ENCODE data around the gene VILL.

VILL gene

DNA sequence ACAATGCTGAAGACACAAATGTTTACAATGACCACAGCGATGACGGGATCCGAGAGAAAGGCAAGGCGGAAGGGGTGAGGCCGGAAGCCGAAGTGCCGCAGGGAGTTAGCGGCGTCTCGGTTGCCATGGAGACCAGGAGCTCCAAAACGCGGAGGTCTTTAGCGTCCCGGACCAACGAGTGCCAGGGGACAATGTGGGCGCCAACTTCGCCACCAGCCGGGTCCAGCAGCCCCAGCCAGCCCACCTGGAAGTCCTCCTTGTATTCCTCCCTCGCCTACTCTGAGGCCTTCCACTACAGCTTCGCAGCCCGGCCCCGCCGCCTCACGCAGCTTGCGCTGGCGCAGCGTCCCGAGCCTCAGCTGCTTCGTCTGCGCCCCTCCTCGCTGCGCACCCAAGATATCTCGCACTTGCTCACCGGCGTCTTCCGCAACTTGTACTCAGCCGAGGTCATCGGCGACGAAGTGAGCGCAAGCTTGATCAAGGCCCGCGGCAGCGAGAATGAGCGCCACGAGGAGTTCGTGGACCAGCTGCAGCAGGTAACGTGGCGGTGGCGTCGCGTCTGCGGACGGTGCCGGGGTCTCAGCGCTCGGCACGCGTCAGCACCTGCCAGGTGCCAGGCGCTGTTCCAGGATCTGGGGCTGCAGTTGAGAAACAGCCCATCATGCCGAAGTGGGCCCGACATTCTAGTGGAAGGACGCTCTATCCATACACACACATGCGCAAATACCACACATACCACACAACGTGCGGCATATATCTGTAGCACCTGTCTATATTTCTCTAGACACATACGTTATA, 48.7 kb downstream of the VILL start, which contains the start of gene DLEC1:
DLEC1 (plus strand) TSS at position 108 of the 798 bp plus-strand sequence; CDS start at position 126, 18 bp downstream.
- peak within 1 kb of the TSS; percentile 55 for H3K9ac ChIP-seq (ENCODE audit: low read length)
- no peaks in the 10 kb centered on the region for H3K79me2 ChIP-seq (ENCODE audit: low read length)
- no peaks in the 10 kb centered on the region for H3K36me3 ChIP-seq (replicated peaks; ENCODE audit: insufficient read depth, low read length)
- H3K9me2 ChIP-seq (replicated peaks; ENCODE audit: insufficient read depth, low read length): no peaks in the 10 kb centered on the region
- no peak for TF ChIP-seq EZH2phosphoT487 (IDR thresholded peaks at IDR 0.05; ENCODE audit: low read length)
- no peak for TF ChIP-seq EZH2 (optimal IDR thresholded peaks at IDR 0.05; ENCODE audit: low read depth, low read length)
- no peak for TF ChIP-seq CTCF (IDR thresholded peaks at IDR 0.05; ENCODE audit: low read length)
- DNase-seq: peak; percentile 84
- no peak within 1 kb of the TSS; the same call in 1 of the 2 replicates for H3K27ac ChIP-seq (ENCODE audit: low read length)
- peak within 1 kb of the TSS; percentile 69 for H3K4me3 ChIP-seq (ENCODE audit: low read length)
- H3K9me3 ChIP-seq (replicated peaks; ENCODE audit: insufficient read depth, low read length): no peaks in the 10 kb centered on the region
- no peaks in the 10 kb centered on the region for H4K20me1 ChIP-seq (ENCODE audit: insufficient read depth, low read length)
- H3K4me2 ChIP-seq (ENCODE audit: low read depth, low read length): peak within 1 kb of the TSS; percentile 98
- peak within 1 kb of the TSS; percentile 89 for H2AFZ ChIP-seq (ENCODE audit: low read length)
- H3F3A ChIP-seq (ENCODE audit: insufficient read depth, low read length): no peaks in the 10 kb centered on the region
- H3K4me1 ChIP-seq (ENCODE audit: low read length): peaks cover 11% of the 10 kb centered on the region
- no peaks in the 10 kb centered on the region for H3K27me3 ChIP-seq (replicated peaks; ENCODE audit: insufficient read depth, low read length)

DNA sequence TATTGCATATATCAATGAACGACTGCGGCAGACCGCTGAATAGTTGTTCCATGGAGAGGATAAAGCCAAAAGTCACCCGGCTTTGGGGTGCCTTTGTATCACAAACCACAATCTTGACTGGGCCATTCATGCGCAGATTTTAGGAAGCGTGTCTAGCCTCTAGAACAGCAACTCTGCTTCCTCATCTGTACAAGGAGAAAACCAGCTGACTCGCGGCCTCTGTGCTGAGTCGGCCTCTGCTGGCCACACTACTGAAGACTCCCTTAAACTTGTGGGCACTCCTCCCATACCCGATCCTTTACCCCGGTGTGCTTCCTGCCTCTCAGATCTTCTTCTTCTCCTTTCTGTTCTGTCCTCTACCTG, 49.3 kb downstream of the VILL start:
- Histone ChIP-seq H3K27ac (ENCODE audit: low read length) (no peak overlapping the region; the same call in 1 of the 2 replicates), H3K4me1 (ENCODE audit: low read length) (peaks cover 11% of the 10 kb centered on the region), H3K9ac (ENCODE audit: low read length) (peak overlapping the region; percentile 55; the same call in 1 of the 2 replicates), H3K9me2 (replicated peaks; ENCODE audit: insufficient read depth, low read length) (no peaks in the 10 kb centered on the region), H2AFZ (ENCODE audit: low read length) (peak overlapping the region; percentile 89), H3K9me3 (replicated peaks; ENCODE audit: insufficient read depth, low read length) (no peaks in the 10 kb centered on the region), H3K4me2 (ENCODE audit: low read depth, low read length) (peak overlapping the region; percentile 98), H4K20me1 (ENCODE audit: insufficient read depth, low read length) (no peaks in the 10 kb centered on the region), H3K36me3 (replicated peaks; ENCODE audit: insufficient read depth, low read length) (no peaks in the 10 kb centered on the region), H3F3A (ENCODE audit: insufficient read depth, low read length) (no peaks in the 10 kb centered on the region), H3K27me3 (replicated peaks; ENCODE audit: insufficient read depth, low read length) (no peaks in the 10 kb centered on the region), H3K4me3 (ENCODE audit: low read length) (peak overlapping the region; percentile 69), H3K79me2 (ENCODE audit: low read length) (no peaks in the 10 kb centered on the region)
- no peak for TF ChIP-seq EZH2phosphoT487 (IDR thresholded peaks at IDR 0.05; ENCODE audit: low read length)
- TF ChIP-seq CTCF (IDR thresholded peaks at IDR 0.05; ENCODE audit: low read length): peak; percentile 34; the same call in 1 of the 2 replicates
- DNase-seq: peak; percentile 61

DNA sequence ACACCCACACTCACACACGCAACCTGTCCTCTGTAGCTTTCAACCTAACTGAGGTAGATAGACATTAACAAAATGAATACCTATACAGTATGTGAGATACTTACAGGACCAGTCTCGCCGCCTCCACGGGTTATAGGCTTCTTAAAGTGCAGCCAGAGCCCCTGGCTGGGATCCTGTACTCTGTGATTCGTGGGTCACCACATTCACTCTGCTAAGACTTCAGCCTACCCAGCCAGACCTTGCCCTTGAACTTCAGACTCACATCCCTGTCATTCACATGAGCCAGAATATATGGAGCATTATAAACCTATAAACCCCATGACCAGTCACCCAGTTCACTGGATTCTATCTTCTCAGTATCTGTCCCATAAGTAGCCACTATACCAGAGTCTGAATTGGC, 49.8 kb downstream of the VILL start:
- peak overlapping the region; percentile 98 for H3K4me2 ChIP-seq (ENCODE audit: low read depth, low read length)
- H3K4me1 ChIP-seq (ENCODE audit: low read length): peaks cover 11% of the 10 kb centered on the region
- no peak overlapping the region for H3K9ac ChIP-seq (ENCODE audit: low read length)
- no peaks in the 10 kb centered on the region for H3K36me3 ChIP-seq (replicated peaks; ENCODE audit: insufficient read depth, low read length)
- no peaks in the 10 kb centered on the region for H4K20me1 ChIP-seq (ENCODE audit: insufficient read depth, low read length)
- no peak overlapping the region for H3K27ac ChIP-seq (ENCODE audit: low read length)
- H3K9me3 ChIP-seq (replicated peaks; ENCODE audit: insufficient read depth, low read length): no peaks in the 10 kb centered on the region
- peak overlapping the region; percentile 89; the same call in 1 of the 2 replicates for H2AFZ ChIP-seq (ENCODE audit: low read length)
- H3K27me3 ChIP-seq (replicated peaks; ENCODE audit: insufficient read depth, low read length): no peaks in the 10 kb centered on the region
- H3K4me3 ChIP-seq (ENCODE audit: low read length): no peak overlapping the region
- no peaks in the 10 kb centered on the region for H3K79me2 ChIP-seq (ENCODE audit: low read length)
- TF ChIP-seq CTCF (IDR thresholded peaks at IDR 0.05; ENCODE audit: low read length): no peak
- no peak for TF ChIP-seq EZH2phosphoT487 (IDR thresholded peaks at IDR 0.05; ENCODE audit: low read length)
- no peak for TF ChIP-seq EZH2 (optimal IDR thresholded peaks at IDR 0.05; ENCODE audit: low read depth, low read length)
- no peaks in the 10 kb centered on the region for H3K9me2 ChIP-seq (replicated peaks; ENCODE audit: insufficient read depth, low read length)
- DNase-seq: no peak
- no peaks in the 10 kb centered on the region for H3F3A ChIP-seq (ENCODE audit: insufficient read depth, low read length)
